HG02798 (cell line): ENCODE results near the gene COX6B1.
"Not testable (repeated sequence)": the region's sequence is repeated elsewhere in the genome, so short reads cannot be mapped to it uniquely, and the experiment has no call there.

Source experiments
- ATAC-seq: cut with Tn5 transposase; IDR thresholded peaks from one replicate; pipeline ENCODE4 v1.9.1; 2021; ENCODE audit warnings: mild to moderate bottlenecking; ENCODE audit not compliant: unreplicated experiment, poor library complexity

The COX6B1 gene

GRCh38 chr19:35633727-35634440, 14.2 kb upstream of the COX6B1 start:
- ATAC-seq = no peak

- ATAC-seq = no peak
These were observed 11.5 kb upstream of the COX6B1 start for GRCh38 chr19:35636651-35637050.

GRCh38 chr19:35637165-35637564, 11.0 kb upstream of the COX6B1 start:
- no peak for ATAC-seq

GRCh38 chr19:35639321-35639639, 8.8 kb upstream of the COX6B1 start:
- no peak for ATAC-seq

- ATAC-seq = no peak
These were observed 8.3 kb upstream of the COX6B1 start for GRCh38 chr19:35639863-35640262.

- no peak for ATAC-seq
These were observed 6.5 kb upstream of the COX6B1 start, which contains the start of gene ETV2 for GRCh38 chr19:35641515-35642151. Gene ETV2 (plus strand): TSS chr19:35641745. CDS start chr19:35642461, 716 bp downstream.

- ATAC-seq = no peak
These were observed 5.8 kb upstream of the COX6B1 start for GRCh38 chr19:35642312-35642711.

GRCh38 chr19:35642798-35643254, 5.3 kb upstream of the COX6B1 start:
- ATAC-seq = no peak

- ATAC-seq = peak; percentile 45
These were observed 4.6 kb upstream of the COX6B1 start for GRCh38 chr19:35643255-35644205.

GRCh38 chr19:35644206-35644986, 3.7 kb upstream of the COX6B1 start:
- peak; percentile 79 for ATAC-seq

GRCh38 chr19:35644987-35645679, 3.0 kb upstream of the COX6B1 start:
- ATAC-seq = no peak

- no peak for ATAC-seq
These were observed 2.2 kb upstream of the COX6B1 start for GRCh38 chr19:35645680-35646511.

- ATAC-seq = no peak
These were observed 2.5 kb downstream of the COX6B1 start for GRCh38 chr19:35650581-35650980.

- ATAC-seq = not testable (repeated sequence)
These were observed 6.7 kb downstream of the COX6B1 start for GRCh38 chr19:35654828-35655227.

GRCh38 chr19:35655600-35655999, 7.5 kb downstream of the COX6B1 start:
- ATAC-seq = no peak

GRCh38 chr19:35656700-35657099, 8.6 kb downstream of the COX6B1 start:
- ATAC-seq = no peak

- no peak for ATAC-seq
These were observed 10.0 kb downstream of the COX6B1 start for GRCh38 chr19:35657904-35658700.

- no peak for ATAC-seq
These were observed 13.8 kb downstream of the COX6B1 start for GRCh38 chr19:35661995-35662340.
